HG02885 (cell line): ENCODE measurements around the gene ANKRD13B.

Experiments used
- ATAC-seq: cut with Tn5 transposase; IDR thresholded peaks from one replicate; pipeline ENCODE4 v1.9.1; 2021; ENCODE audit warnings: mild to moderate bottlenecking; ENCODE audit not compliant: unreplicated experiment, poor library complexity

ANKRD13B gene

DNA sequence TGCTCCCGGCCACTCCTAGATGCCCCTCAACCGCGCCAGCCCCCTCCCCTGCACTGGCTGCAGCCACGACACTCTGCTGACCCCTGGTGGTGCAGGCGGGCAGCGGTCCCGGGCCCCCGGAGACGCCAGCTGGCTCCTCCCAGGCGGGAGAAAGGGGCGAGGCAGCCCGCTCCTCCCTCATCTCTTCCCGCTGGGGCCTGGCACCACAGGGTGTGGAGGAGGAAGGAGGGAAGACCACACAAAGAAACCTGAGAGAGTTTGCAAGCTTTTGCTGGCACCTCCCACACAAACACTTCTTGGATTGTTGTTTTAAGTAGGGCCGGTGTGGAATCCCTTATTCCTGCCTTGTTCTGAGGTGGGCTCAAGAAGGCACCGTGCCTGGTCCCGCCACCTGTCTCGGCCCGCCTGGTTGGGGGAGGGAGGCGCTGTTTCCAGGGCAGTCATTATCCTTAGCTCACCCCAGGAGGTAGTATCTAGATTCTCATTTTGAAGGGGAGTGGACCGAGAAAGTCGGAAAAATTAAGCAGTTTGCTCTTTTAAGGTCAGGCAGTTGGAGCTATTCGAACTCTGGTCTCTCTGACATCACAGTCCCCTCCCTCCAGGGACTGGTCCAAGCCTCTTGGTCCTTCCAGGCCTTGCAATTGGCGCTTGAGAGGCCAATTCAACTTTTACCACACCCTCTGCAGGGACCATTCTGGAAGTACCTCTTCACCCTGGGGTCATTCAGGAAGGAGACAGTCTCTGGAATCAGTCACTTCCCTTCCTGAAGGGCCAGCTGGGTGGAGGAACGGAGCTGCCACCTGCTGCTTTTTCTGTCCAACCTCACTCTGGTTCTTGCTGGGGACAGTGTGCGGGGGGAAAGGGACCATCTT lies 959 bp upstream of the ANKRD13B start:
- no peak for ATAC-seq

DNA sequence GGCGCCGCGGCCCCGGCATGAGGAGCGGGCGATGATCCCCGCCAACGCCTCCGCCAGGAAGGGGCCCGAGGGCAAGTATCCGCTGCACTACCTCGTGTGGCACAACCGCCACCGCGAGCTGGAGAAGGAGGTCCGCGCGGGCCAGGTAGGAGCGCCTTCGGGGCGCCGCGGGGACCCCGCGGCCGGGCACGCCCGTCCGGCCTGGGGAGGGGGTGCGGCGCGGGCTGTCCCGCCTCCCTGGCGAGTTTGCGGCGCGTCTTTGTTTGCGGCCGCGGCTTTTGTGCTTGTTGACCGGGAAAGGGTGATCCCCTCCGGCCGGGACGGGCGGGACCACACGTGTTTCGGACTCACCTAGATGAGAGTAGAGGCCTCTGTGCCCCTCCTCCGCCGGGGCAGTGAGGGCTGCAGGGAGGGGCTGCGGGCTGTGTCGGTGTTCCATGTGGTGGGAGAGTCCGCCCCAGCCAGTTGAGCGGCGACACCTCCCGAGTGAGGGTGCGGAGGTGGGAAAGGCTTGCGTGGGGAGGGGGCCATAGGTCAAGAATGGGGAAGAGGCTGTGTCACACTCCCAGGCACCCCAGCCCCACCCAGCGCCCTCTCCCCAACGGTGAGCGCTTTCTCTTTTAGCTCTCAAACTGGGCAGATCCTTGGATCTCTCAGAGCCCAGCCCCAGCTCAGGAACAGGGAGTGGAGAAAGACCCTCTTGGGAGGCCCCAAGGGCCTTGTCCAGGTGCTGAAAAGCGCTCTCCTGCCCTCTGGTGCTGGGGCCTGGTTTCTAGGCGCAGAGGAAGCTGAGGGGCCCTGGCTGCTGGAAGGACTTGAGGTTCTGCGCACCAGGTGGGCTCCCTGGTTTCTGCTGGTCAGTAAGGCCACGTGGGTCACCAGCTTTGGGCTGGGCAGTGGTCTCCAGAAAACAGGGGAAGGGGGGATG lies 923 bp downstream of the ANKRD13B start:
- no peak for ATAC-seq

DNA sequence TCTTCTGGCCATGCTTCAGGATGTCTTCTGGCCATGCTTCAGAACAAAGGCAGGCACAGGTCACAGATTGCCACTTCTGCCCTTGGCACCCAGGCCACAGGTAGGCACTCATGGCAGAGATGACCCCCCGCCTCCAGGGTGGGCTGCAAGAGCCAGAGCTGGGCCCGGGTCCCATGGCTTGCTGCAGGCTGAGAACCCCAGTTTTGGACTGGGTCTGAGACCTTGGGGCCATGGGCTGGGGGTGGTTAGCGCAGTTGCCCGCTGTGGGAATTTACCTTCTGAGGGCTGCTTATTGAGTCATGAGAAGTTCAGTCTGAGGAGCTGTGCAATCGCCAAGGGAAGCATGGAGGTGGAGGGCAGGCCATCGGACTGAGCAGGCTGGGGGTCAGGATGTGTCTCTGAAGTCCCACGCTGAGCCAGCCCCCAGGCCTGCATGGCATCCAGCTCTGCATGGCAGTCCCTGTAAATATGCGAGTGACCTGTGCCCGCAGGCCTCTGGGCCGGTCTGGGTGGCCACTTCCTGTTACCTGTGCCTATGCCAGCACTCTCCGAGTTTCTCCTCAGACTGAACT lies 1.7 kb downstream of the ANKRD13B start:
- ATAC-seq = no peak

DNA sequence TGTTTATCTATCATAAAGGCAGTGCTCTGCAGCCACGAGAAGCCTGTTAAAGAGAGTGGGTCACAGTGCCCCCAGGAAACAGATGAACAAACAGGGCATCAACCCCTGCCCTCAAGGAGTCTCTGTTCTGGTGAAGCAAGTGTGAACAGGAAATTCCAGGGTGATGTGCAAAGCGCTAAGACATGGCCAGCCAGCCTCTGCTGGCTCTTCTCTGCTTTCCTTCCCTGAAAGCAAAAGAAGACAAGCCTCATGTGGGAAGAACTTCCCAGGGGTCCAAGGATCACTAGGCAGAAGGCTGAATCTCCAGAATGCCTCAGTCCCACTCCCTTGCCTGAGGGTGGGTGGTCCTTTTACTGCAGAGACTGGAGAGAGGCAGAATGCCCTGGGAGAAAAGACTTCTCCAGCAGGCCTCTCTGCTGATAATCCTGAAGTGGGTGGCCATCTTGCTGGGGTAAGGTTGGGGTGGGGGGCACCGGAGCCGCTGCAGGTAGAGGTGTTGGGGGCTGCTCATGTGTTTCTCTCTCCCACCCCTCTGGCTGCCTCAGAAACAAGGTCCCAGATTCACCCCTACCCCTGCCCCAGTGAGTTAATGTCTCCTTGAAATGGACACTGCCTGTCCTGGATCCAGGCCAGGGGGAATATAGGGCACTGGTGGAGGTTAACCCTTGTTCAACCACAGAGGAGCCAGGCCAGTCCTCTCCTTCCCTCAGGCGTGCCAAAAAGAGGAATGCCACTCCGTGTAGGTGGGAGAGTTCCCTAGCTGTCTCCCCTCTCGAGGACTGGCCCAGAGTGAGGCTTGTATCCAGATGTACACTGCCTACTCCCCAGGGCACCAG lies 2.4 kb downstream of the ANKRD13B start:
- no peak for ATAC-seq

DNA sequence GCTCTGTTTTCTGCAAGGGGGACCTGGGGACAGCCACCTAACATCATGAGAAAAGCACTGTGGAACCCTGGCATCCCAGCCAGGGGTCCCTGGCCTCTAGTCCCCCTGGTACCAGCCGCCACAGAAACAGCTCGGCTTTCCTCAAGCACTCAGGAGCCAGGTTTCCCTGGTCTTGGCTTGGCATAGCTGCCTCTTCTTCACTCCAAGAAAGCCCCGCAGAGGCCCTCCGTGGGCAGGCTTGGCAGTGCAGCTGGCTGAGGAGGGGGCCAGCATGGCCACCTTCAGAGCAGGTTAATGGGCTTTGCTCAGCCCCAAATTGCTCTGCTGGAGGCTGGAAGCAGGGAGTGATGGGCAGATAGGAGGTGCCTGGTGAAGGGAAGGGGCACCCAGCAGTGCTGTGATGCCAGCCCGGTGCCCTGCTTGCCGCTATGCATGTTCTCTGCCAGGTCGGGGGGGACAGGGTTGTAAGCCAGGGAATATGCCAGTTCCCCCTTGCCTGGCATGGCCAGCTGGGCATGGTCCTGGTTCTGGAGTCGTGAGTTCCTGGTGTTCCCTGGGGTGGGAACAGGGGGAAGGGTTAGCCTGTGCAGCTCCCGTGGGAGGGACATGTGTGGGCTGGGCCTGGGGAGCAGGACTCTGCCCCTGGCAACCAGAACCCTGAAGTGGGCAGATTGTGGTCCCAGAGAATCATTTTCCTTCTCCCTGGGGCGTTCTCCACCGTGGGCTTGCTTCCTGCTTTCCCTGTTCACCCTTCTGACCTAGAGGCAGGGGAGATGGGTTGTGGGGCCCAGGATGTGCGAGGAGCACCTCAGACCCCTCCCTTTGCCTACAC lies 3.2 kb downstream of the ANKRD13B start:
- ATAC-seq = no peak

DNA sequence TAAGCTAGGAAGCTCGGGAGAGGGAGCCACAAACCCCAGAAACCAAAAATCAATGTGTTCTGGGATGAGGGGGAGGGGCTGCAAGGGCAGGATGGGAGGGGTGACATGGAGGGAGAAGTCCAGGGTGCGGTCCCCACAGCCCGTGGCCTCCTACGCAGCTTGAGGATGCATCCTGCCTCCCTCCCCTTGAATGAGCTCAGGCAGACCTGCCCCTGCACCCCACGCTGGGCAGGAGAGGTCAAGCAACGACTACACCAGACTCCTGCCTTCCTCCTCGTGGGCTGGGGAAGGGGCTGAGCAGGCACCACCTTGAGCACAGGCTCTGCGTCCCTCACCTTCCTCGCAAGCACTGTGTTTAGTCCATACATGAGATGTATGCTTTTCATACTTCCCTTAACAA lies 3.9 kb downstream of the ANKRD13B start:
- no peak for ATAC-seq

DNA sequence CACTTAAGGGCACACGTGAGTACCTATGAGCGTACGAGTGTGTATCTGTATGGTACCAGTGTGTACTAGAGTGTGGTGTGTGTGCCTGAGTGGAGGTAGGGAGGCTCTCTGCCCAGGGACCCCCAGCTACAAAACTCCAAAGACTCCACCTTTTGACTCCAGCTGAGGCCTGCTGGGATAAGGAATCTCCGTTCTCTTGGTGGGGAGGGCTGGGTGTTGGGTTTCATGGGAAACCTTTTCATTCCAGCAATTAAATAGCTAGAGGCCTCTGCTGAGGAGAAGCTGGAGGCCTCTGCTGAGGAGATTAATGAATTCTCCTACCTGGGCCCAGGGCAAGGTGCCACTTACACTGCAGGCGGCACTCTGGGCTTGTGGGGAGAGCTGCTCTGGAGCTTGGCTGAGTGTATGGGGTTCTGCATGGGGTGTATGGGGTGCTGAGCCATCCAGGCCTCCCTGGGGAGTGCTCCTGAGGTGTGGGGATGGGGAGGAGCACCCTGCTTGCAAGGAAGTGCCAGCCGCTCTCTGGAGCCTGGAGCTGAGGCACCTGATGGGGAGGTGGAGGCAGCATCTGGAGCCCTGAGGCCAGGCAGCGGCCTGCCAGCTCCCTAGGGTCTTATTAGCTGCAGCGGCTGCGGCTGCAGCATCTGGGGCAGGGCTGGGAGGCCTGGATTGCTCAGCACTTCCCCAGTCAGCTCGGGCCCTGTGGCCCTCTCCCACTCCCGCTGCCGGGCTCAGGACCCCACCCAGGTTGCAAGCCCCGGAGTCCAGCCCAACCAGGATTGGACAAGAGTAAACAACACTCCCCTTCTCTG lies 4.6 kb downstream of the ANKRD13B start:
- ATAC-seq = no peak

DNA sequence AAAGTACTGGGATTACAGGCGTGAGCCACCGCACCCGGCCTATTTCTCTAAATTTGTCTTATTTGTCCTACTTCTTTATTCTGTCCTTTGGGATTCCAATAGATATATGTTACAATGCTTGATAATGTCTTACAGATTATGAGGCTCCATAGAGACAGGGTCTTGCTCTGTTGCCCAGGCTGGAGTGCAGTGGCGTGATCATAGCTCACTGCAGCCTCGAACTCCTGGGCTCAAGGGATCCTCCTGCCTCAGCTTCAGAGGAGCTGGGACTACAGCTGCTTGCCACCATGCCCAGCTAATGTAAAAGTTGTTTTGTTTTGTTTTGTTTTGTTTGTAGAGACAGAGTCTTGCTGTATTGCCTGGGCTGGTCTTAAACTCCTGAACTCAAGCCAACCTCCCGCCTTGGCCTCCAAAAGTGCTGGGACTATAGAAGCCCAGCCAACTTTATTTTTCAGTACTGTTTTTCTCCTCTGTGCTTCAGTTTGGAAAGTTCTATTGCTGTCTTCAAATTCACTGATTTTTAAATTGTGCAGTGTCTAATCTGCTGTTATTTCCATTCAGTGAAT lies 10.3 kb downstream of the ANKRD13B start:
- no peak for ATAC-seq

DNA sequence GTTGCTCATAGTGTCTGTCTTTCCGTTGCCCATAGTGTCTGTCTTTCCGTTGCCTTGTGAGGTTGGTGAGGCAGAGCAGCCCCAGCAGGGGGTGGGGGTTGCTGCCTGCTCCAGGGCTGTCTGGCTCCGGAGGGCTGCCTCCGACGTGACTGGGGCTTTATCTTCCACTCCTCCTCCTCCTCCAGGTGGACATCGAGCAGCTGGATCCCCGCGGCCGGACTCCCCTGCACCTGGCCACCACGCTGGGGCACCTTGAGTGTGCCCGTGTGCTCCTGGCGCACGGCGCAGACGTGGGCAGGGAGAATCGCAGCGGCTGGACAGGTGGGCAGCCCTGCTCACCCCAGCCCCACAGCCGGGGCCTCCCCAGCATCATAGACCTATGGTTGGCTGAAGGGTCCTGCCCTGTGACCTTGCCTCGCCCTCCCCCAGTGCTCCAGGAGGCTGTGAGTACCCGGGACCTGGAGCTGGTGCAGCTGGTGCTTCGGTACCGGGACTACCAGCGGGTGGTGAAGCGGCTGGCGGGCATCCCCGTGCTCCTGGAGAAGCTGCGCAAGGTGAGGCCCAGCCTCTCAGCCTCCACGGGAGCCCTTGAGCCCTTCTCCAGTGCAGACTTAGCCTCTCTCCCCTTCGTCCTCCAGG lies 14.7 kb downstream of the ANKRD13B start:
- no peak for ATAC-seq

DNA sequence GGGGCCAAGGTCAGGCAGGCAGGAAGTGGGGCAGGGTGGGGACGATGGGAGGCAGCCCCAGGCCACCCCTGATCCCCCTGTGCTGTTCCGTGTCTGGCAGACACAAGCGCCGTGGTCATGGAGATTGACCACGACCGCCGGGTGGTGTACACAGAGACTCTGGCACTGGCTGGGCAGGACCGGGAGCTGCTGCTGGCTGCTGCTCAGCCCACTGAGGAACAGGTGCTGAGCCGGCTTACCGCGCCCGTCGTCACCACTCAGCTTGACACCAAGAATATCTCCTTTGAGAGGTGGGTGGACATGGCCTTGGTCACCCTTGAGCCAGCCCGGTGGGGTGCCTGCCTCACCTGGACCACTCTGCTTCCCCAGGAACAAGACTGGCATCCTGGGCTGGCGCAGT lies 16.1 kb downstream of the ANKRD13B start:
- ATAC-seq = no peak

DNA sequence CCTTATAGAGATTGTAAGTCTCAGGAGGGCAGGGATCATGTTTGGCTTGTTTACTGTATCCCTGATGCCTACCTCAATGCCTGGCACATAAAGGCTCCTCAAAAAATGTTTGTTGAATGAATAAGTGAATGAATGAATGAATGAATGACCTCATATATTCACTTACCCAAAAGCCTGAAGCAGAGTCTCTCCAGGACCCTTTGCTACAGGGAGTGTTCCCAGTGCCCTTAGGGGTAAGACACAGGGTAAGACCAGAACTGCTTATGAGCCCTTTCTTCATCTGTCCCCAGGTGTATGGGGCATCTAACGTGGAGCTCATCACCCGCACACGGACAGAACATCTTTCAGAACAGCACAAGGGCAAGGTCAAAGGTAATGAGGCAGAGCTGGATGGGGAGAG lies 17.5 kb downstream of the ANKRD13B start:
- no peak for ATAC-seq

DNA sequence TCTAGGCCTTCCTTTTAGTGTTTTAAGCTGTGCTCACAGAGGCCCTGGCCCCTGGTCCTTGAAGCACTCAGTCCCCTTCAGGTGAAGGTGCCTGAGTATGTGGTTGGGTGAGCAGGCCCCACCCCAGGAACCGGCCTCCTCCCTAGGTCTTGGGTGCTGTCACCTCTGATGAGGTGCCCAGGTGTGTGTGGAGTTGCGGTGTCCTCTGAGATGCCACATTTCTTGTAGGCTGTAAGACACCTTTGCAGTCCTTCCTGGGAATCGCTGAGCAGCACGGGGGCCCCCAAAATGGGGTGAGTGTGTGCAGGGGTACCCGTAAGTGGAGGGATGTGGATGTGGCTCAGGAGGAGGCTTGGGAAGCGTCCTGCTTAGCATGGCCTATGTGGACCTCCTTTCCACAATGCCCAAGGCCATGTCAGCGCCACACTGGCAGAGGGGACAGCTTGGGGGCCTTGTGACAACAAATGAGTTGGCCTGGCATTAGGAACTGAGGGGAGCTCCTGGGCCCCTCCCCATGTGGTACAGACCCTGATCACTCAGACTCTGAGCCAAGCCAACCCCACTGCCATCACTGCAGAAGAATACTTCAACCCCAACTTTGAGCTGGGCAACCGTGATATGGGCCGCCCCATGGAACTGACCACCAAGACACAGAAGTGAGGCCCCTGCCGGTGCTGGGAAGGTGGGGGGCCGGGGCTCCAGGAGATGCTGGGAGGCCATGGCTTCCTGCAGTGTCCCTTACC lies 18.6 kb downstream of the ANKRD13B start:
- no peak for ATAC-seq

DNA sequence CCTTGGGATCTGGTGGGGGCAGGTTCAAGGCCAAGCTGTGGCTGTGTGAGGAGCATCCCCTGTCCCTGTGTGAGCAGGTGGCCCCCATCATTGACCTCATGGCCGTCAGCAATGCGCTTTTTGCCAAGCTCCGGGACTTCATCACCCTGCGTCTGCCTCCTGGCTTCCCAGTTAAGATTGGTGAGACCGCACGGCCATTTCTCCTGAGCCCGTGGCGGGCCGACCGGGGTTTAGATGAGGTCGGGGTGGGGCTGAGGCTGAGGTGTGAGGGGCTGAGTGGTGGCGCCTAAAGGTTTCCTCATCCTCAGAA lies 19.1 kb downstream of the ANKRD13B start:
- ATAC-seq = no peak

DNA sequence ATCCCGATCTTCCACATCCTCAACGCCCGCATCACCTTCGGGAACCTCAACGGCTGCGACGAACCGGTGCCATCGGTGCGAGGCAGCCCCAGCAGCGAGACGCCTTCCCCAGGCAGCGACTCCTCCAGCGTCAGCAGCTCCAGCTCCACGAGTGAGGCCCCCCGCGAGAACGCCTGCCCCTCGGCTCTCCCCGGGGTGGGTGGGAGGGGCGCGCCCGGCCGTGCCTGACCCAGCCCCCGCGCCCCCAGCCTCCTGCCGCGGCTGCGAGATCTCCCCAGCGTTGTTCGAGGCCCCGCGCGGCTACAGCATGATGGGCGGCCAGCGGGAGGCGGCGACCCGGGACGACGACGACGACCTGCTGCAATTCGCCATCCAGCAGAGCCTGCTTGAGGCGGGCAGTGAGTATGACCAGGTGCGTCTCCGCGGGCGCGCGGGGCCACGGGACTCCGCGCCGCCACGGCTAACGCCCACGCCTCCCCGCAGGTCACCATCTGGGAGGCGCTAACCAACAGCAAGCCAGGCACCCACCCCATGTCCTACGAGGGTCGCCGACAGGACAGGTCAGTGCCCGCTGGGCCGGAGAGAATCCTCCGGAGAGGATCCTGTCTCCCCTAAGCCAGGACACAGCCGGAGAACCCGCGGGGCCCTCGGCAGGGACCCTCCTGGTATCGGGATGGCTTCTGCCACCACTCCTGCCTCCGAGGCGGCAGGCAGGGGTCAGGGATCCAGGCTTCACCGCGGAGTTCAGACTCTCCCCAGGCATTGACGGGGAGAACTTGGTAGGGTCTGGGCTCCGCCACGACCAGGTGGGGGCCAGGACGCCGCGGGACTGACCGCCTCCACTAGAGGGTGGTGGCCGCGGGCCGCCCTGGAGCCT lies 19.7 kb downstream of the ANKRD13B start:
- ATAC-seq = no peak

DNA sequence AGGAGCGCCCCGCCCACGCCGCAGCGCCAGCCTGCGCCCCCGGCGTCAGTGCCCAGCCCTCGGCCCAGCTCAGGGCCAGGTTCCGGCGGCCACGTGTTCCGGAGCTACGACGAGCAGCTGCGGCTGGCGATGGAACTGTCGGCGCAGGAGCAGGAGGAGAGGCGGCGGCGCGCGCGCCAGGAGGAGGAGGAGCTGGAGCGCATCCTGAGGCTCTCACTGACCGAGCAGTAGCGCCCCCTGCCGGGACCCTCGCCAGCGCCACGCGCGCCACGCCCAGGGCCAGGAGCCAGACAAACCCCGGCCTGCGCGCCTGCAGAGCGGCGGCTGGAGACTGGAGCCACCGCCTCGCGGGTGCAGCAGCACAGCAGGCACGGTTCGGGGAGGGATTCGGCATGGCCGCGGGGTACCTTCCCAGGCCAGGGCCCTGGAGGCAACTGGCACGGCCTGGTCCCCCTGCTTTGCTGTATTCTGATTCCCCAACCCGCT lies 20.5 kb downstream of the ANKRD13B start:
- peak; percentile 47 for ATAC-seq

DNA sequence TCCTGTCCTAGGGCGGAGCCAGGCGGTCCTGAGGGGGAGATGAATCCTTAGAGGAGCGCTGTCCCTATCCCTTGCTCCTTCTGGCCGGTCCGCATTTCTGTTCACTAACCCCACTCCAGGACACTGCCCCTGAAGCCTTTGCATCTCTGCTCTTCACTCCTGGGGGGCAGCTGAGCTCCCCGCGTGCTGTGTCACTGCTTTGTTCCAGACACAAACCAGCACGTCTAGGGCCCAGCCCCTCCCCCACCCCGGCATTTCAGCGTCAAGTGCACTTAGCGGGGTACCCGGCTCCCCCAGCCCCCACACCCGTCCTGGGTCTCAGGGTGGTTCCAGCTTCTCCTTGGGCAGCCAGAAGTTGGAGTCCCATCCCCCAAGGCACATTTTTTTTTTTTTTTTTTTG lies 20.9 kb downstream of the ANKRD13B start:
- ATAC-seq = no peak
